ENCODE results near the gene PEX3.
A peak's percentile ranks its signal among the peaks of the same experiment; 100 is the strongest.
"Not testable (repeated sequence)": the region's sequence is repeated elsewhere in the genome, so short reads cannot be mapped to it uniquely, and the experiment has no call there.

The PEX3 gene

GRCh38 chr6:143449082-143449713 lies 1.4 kb upstream of the PEX3 start:
- DNase-seq = no peak

DNA sequence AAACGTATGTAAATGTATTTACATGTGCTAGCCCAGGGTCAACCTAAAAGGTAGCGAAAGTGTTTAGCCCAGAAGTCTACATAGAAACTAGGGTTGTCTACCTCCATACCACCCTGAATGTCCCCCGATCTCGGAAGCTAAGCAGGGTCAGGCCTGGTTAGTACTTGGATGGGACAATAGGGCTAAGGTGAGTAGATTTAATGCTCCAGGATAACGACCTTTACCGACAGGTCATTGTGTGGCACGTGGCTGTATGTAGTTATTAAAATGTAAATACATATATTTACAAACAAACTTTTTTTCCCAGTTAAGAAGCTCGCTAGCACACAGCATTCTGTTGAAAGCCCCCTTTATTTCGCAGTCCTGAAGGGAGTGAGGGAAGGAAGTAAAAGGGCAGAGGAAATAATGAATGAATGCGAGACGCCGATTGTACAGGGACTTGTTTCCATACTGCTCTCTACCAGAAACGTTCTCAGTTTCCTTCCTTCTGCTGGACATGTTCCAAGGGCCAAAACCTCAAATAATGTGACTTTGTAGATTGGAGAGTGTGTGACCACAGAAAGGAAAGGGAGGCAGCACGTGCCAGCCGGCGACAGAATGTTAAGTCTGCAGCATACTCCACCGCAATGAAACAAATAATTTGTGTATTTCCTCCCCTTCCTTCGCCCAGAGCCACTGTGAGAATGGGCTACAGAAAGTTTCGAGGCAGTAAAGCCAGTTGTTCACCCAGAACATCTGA lies 722 bp upstream of the PEX3 start:
- DNase-seq = peak; percentile 66

DNA sequence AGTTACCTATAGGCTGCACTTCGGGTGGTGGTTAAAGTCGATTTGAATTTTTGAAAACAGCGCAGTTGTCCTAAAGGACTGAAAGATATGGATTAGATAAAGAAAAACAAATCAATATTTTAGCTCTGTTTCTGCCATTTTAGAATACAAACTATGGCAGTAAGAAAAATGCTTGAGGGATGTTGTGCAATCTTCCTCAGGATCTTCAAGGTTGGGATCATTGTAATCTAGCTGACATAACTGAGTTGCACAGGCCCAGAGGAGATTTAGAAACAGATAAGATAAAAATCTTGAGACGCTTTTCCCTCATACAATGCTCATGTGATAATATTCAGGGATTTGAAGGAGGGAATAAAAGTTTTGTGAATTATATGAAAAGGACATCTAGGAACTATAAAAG lies 926 bp downstream of the PEX3 start:
- no peak for DNase-seq

DNA sequence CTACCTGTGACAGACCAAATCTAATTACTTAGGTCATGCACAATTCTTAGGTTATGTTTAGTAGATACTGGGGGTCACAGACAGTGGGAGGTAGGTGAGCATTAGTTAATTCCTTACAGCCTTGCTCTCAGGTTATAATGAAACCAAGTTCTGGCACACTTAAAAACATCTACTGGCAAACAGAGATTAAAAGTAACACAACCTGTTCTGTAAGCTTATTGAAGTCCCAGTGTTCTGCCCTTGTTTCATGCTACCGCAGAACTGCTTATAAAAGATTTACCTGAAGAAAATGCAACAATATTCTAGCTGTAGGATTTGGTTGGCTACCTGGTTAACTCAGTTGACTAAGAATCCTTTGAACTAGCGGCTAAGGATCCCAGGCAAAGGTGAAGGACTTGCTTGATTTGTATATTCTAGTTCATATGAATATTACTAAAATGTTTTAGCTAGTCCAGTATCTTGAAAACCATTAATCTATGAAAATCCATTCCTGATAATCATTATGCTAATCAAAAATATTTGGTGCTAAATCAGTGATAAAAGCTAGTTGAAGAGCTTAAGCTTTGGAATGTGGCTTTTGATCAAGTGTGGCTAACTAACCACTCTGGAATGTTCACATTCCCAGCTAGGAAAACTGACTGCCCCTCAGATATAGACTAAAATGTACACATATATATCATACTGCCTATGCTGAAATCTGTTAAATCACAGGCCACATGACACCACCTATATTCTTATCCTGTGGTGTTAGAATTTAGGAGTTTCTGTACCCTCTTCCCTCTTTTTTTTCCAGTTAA lies 7.2 kb downstream of the PEX3 start:
- DNase-seq = no peak

GRCh38 chr6:143465546-143465945 lies 14.9 kb downstream of the PEX3 start:
- DNase-seq = no peak

DNA sequence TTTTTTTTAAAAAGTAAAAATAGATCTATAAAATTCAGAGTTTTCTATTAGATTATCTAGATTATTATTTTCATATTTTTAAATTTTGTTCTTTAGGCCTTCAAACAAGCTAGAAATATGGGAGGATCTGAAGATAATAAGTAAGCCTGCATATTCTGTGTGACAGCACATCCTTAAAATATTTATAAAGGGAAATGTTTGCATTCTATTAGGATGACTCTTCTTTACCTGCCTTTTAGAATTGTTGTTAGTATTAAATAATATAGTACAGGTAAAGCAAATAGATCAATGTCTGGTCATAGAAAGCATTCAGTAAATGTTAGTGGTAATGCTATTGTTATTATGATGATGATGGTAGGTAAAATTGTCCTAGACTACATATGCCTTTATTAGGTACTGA lies 17.4 kb downstream of the PEX3 start:
- no peak for DNase-seq

GRCh38 chr6:143468823-143469222 lies 18.2 kb downstream of the PEX3 start:
- not testable (repeated sequence) for DNase-seq

GRCh38 chr6:143471822-143472221 lies 21.2 kb downstream of the PEX3 start:
- no peak for DNase-seq

DNA sequence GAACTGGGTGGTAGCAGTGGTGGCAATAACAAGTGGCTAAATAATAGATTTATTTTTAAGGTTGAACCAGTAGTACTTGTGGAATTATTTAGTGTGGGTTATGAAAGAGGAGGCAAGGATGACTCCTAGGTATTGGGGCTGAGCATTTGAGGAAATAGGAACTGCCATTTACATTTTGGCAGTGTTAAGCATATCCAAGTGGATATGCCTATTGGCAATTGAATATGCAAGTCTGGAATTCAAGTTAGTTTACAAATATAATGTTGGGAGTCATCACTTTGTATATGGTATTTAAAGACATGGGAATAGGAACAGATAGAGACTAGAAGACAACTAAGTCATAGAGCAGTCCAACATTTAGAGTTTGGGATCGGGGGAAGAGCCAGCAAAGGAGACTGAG lies 25.9 kb downstream of the PEX3 start:
- DNase-seq = no peak

- DNase-seq = no peak
These were observed 28.0 kb downstream of the PEX3 start for GRCh38 chr6:143478479-143479062.

GRCh38 chr6:143482593-143482992 lies 32.0 kb downstream of the PEX3 start:
- DNase-seq = no peak

DNA sequence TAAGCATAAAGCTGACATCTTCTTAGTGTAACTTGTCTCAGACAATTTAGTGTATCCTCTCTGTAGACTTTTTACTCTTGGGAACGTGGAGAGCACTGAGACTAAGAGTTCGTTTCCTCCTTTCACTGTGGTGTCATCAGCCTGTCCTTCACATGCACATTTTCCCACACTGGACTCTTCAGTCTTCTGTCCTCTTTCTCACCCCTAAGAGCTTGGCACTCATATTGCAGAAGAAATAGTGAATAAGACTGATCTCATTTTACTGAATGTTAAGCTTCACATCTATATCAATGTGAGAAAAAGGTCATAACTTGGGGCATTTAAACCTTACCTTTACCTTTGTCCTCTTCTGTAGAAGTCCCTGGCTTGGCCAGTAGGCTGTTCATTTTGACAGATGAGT lies 35.4 kb downstream of the PEX3 start:
- no peak for DNase-seq

DNA sequence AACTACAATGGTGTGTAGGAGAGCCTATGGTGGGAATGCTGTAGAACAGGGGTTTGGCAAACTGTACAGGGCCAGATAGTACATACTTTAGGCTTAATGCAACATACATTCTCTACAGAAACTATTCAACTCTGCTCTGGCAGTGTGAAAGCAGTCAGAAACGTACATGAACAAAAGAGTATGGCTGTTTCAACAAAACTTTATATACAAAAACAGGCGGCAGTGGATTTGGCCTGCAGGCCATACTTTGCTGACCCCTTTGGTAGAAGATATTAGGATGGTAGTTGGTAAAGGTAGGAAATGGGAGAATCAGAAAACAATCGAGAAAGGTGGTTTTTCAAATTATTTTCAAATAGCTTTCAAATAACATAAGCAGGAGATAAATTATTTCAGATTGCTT lies 36.1 kb downstream of the PEX3 start:
- DNase-seq = no peak

DNA sequence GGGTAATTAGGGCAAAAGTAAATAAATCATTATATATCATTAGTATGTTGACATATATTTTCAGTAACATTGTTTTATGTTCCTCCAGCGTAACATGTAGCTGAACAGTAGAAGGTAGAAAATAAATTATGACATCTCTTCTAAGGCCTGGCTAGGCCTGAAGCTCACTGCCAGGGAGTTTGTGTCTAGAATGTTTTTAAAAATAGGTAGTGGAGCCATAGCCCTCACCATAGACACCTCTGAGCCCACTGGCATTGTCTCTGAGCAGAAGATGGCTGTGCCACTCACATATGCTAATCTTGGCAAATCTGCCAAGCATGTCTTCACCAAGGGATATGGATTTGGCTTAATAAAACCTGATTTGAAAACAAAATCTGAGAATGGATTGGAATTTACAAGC lies 39.6 kb downstream of the PEX3 start:
- DNase-seq = no peak

- DNase-seq = no peak
These were observed 40.2 kb downstream of the PEX3 start for GRCh38 chr6:143490775-143491174.

DNA sequence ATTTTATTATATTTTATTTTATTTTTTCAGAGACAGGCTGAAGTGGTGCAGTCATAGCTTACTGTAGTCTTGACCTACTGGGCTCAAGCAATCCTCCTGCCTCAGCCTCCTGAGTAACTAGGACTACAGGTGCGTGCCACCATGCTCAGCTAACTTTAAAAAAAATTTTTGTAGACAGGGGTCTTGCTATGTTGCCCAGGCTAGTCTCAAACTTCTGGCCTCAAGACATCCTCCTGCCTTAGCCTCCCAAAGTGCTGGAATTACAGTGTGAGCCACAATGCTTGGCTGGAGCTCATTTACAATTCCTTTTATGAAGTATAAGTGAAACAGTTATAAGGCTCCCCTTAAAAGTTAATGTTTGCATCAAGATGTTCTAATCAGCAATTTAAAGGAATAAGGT lies 46.4 kb downstream of the PEX3 start:
- no peak for DNase-seq

DNA sequence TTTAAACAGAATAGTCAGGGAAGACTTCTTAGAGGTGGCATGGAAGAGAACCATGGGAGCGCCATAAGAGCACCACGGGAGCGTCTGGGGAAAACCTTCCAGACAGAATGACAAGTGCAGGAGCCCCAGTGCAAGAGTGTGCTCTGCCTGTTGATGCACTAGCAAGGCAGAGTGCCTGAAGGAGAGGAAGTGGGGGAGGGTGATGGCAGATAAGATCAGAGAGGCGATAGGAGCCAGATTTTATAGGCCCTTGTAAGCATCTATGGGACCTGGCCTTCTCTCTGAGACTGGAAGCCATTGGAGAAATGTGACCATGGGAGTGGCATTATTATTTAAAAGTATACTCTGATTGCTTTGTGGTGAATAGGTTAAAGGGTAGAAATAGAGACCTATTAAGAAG lies 47.8 kb downstream of the PEX3 start:
- DNase-seq = no peak

GRCh38 chr6:143501851-143502250 lies 51.2 kb downstream of the PEX3 start:
- DNase-seq = no peak

- no peak for DNase-seq
These were observed 53.8 kb downstream of the PEX3 start for GRCh38 chr6:143504369-143504768.

- no peak for DNase-seq
These were observed 54.5 kb downstream of the PEX3 start for GRCh38 chr6:143505111-143505510.

DNA sequence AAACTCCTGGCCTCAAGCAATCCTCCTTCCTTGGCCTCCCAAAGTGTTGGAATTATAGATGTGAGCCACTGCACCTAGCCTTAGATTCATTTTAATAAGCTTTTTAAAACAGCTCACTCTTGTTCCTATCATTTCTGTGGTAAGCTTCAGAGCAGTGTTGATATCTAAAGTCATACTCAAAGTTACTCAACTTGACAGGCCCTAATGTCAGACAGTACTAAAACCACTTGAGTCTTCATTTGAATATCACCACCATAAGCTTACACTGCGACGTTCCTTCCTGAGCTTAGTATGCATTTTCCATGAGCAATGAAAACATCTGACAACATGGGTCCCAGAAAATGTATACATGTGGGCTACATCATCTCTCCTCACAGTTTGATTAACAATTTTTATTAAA lies 54.9 kb downstream of the PEX3 start:
- DNase-seq = no peak

- DNase-seq = no peak
These were observed 55.6 kb downstream of the PEX3 start for GRCh38 chr6:143506199-143506598.

- no peak for DNase-seq
These were observed 56.0 kb downstream of the PEX3 start for GRCh38 chr6:143506620-143507019.

Data from KG1 (cell line).